ENCODE measurements around the gene TOM1L2. TPM values are rescaled to one million over a fixed set of nuclear protein-coding genes. Genes with fewer than 3 reads are reported as not detected.

TOM1L2 gene
- polyA plus RNA-seq, 4 donors, result 33.3 to 46.1 (median 36.1) TPM

- no peak for DNase-seq (ENCODE audit: low read depth in 4 of 4, low spot score in 3 of 4)
These were observed 147.2 kb downstream of the TOM1L2 start for GRCh38 chr17:17824783-17825614.

- no peak for DNase-seq (ENCODE audit: low read depth in 4 of 4, low spot score in 3 of 4)
These were observed 147.9 kb downstream of the TOM1L2 start for GRCh38 chr17:17824119-17824782.

GRCh38 chr17:17823433-17824118 is 148.6 kb downstream of the TOM1L2 start:
- peak in 2 of 4 donors; percentile 68 to 75 for DNase-seq (ENCODE audit: low read depth in 4 of 4, low spot score in 3 of 4)

- DNase-seq (ENCODE audit: low read depth in 4 of 4, low spot score in 3 of 4), result no peak
These were observed 149.6 kb downstream of the TOM1L2 start for GRCh38 chr17:17822616-17823015.

GRCh38 chr17:17822189-17822588 is 150.0 kb downstream of the TOM1L2 start:
- DNase-seq (ENCODE audit: low read depth in 4 of 4, low spot score in 3 of 4), result no peak

GRCh38 chr17:17820463-17821158 is 151.6 kb downstream of the TOM1L2 start:
- no peak for DNase-seq (ENCODE audit: low read depth in 4 of 4, low spot score in 3 of 4)

GRCh38 chr17:17820046-17820445 is 152.2 kb downstream of the TOM1L2 start:
- no peak for DNase-seq (ENCODE audit: low read depth in 4 of 4, low spot score in 3 of 4)

GRCh38 chr17:17819561-17819995 is 152.6 kb downstream of the TOM1L2 start:
- no peak for DNase-seq (ENCODE audit: low read depth in 4 of 4, low spot score in 3 of 4)

- DNase-seq (ENCODE audit: low read depth in 4 of 4, low spot score in 3 of 4), result no peak
These were observed 153.1 kb downstream of the TOM1L2 start for GRCh38 chr17:17819111-17819510.

- no peak for DNase-seq (ENCODE audit: low read depth in 4 of 4, low spot score in 3 of 4)
These were observed 154.1 kb downstream of the TOM1L2 start for GRCh38 chr17:17818088-17818526.

GRCh38 chr17:17817552-17817947 is 154.7 kb downstream of the TOM1L2 start:
- DNase-seq (ENCODE audit: low read depth in 4 of 4, low spot score in 3 of 4), result no peak

- DNase-seq (ENCODE audit: low read depth in 4 of 4, low spot score in 3 of 4), result no peak
These were observed 155.2 kb downstream of the TOM1L2 start for GRCh38 chr17:17816831-17817551.

GRCh38 chr17:17816240-17816814 is 155.9 kb downstream of the TOM1L2 start:
- DNase-seq (ENCODE audit: low read depth in 4 of 4, low spot score in 3 of 4), result no peak

- no peak for DNase-seq (ENCODE audit: low read depth in 4 of 4, low spot score in 3 of 4)
These were observed 156.6 kb downstream of the TOM1L2 start for GRCh38 chr17:17815436-17816200.

- DNase-seq (ENCODE audit: low read depth in 4 of 4, low spot score in 3 of 4), result no peak
These were observed 157.2 kb downstream of the TOM1L2 start for GRCh38 chr17:17815062-17815406.

- DNase-seq (ENCODE audit: low read depth in 4 of 4, low spot score in 3 of 4), result no peak
These were observed 157.8 kb downstream of the TOM1L2 start for GRCh38 chr17:17814162-17815061.

GRCh38 chr17:17813725-17814095 is 158.5 kb downstream of the TOM1L2 start:
- no peak for DNase-seq (ENCODE audit: low read depth in 4 of 4, low spot score in 3 of 4)

- no peak for DNase-seq (ENCODE audit: low read depth in 4 of 4, low spot score in 3 of 4)
These were observed 159.0 kb downstream of the TOM1L2 start for GRCh38 chr17:17813055-17813724.
